ENCODE measurements around the gene PHLDA1. TPM values are rescaled to one million over a fixed set of nuclear protein-coding genes. Genes with fewer than 3 reads are reported as not detected.
A peak's percentile ranks its signal among the peaks of the same experiment; 100 is the strongest.

The PHLDA1 gene
- total and polyA plus RNA-seq, 8 donors = 2.9 to 16.1 (median 5.0) TPM

DNA sequence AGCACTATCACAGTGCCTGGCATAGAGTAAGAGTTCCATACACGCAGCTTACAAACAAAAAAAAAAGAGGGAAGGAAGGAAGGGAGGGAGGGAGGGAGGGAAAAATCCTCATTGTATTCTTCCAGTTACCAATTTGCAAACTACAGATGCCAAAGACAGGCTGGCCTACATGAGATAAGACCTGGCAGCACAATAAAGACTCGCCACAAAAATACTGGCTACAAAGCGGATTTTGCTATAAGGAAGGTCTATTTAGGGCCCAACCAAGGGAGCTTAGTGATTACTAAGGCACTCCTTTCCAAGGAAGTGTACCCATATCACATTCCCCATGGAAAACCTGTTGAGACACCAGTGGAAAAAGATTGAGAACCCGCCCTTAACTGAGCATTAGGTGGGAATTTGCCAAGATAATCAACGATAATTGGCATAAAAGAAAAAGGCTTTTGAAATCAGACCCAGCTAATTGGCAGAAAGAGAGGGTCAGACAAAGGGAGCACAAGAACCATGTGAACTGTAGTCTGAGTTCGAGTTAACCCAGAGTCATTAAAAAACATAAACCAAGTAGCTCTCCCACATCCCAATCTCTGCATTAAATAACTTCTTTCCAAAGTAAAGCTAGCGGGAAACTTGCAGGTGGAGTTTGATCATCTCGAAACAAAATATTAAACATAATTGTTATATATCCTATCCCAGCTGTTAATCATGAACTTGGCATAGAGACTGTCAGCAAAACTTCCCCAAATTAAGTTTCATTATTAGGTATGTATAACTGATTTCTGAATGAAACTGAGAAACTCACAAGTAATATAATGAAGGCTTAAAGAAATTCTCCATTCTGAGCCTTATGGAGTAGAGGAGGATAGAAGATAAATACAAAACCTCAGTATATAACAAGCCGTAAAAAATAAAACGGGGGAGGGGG, 50.1 kb downstream of the PHLDA1 start:
- H3K36me3 ChIP-seq = no peaks in the 10 kb centered on the region
- no peaks in the 10 kb centered on the region for H3K27me3 ChIP-seq
- TF ChIP-seq CTCF (IDR thresholded peaks at IDR 0.05) = no peak
- peak overlapping the region in 2 of 4 donors; percentile 55 to 62 for H3K27ac ChIP-seq
- H3K4me3 ChIP-seq = peak overlapping the region in 1 of 4 donors; percentile 29
- ATAC-seq (peak in 3 of 4 donors; percentile 8 to 39 (median 34)), FAIRE-seq (no peak), DNase-seq (no peak)
- intact Hi-C loops (cut with DNase I) = no loop called here
- 39 to 43% methylated on average over 10 of the region's 10 CpGs for WGBS, 2 donors
- H3K9me3 ChIP-seq = no peaks in the 10 kb centered on the region
- H3K4me1 ChIP-seq = peaks cover 0 to 46% (median 31%) of the 10 kb centered on the region in 3 donors

DNA sequence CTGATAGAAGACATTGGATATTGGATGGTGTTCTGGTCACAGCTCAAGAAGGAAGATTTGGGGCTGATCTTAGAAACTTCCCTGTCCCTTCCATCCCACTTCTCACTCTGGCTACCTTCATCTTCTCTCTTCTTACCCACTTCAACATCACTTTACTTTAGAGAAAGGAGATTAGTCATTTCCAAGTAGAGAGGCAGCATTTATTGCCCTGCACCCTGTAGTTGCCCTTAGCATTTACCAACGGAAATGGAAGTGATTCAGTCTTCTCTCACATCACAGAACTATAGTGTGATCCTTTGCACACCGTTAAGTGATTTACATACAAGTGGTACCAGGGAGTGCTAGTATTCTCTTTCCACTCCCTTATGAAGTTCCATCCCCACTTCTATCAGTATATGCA, 52.4 kb downstream of the PHLDA1 start:
- FAIRE-seq (no peak), ATAC-seq (no peak), DNase-seq (no peak)
- Histone ChIP-seq H3K27me3 (no peaks in the 10 kb centered on the region), H3K27ac (peak overlapping the region in 2 of 4 donors; percentile 74 to 81), H3K36me3 (no peaks in the 10 kb centered on the region), H3K9me3 (no peaks in the 10 kb centered on the region), H3K4me3 (no peak overlapping the region), H3K4me1 (peaks cover 0 to 46% (median 20%) of the 10 kb centered on the region in 3 donors)
- 88 to 94% methylated on average over 2 of the region's 2 CpGs for WGBS, 2 donors
- intact Hi-C loops (cut with DNase I) = no loop called here
- TF ChIP-seq CTCF (IDR thresholded peaks at IDR 0.05) = no peak

GRCh38 chr12:75978677-75979076, 52.9 kb downstream of the PHLDA1 start:
- ATAC-seq (no peak), DNase-seq (no peak), FAIRE-seq (no peak)
- 95 to 98% methylated on average over 3 of the region's 3 CpGs for WGBS, 2 donors
- Histone ChIP-seq H3K4me1 (peaks cover 0 to 46% (median 20%) of the 10 kb centered on the region in 3 donors), H3K27me3 (no peaks in the 10 kb centered on the region), H3K36me3 (no peaks in the 10 kb centered on the region), H3K4me3 (no peak overlapping the region), H3K9me3 (no peaks in the 10 kb centered on the region), H3K27ac (peak overlapping the region in 2 of 4 donors; percentile 74 to 81)
- no peak for TF ChIP-seq CTCF (IDR thresholded peaks at IDR 0.05)
- intact Hi-C loops (cut with DNase I) = no loop called here

DNA sequence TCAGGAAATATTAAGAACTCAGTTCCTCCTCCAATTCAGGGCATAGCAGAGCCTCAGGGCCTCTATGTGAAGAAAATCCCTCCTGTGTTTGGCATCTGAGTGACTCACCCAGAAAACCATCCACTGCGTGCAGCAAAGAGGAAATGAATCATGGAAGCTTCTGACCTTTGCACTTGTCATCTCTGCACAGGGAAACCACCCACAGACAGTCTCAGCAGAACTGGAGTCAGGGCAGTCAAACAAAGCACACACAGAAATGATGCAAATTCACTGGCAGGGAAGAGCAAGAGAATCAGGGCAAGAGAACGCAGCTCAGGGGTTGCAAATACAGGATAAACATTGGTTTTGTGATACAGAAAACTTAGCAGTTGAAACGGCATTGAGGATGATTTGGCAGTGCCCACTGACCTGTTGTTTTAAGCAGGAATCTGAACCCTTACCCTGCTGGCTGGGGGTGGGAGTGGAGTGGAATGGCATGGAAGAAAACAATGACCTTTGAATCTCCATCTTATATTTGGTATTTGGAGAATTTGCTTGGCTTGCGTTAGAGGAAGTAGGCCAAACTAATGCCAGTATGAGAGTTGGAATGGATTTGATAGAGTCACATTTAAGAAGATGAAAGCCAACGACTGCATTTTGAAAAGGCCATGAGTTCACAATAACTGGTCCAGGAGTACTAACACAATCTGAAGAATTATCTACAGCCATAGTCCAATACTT, 53.5 kb downstream of the PHLDA1 start:
- H3K4me1 ChIP-seq = peaks cover 0 to 46% (median 20%) of the 10 kb centered on the region in 3 donors
- no peak overlapping the region for H3K4me3 ChIP-seq
- peak overlapping the region; percentile 12 to 81 (median 47) for H3K27ac ChIP-seq
- TF ChIP-seq CTCF (IDR thresholded peaks at IDR 0.05) = no peak
- ATAC-seq (peak; percentile 88 to 96 (median 90)), DNase-seq (peak in 3 of 6 donors; percentile 42 to 76 (median 74)), FAIRE-seq (peak; percentile 37)
- intact Hi-C loops (cut with DNase I) = no loop called here
- no peaks in the 10 kb centered on the region for H3K9me3 ChIP-seq
- H3K36me3 ChIP-seq = no peaks in the 10 kb centered on the region
- WGBS, 2 donors = 18 to 20% methylated on average over 5 of the region's 5 CpGs
- no peaks in the 10 kb centered on the region for H3K27me3 ChIP-seq

Measured in pancreas (tissue), 10 donors.